SU-DHL-6 (cell line): ENCODE data around the gene PRCD.

Experiments used
- H2AFZ ChIP-seq: fragments of 200-600 bp; sonication (generic); 2 replicates; pipeline ENCODE4 v1.6.1; 2014; ENCODE audit warnings: low read depth, mild to moderate bottlenecking, moderate library complexity, mixed read lengths, antibody characterized with exemption, low read length; ENCODE audit not compliant: severe bottlenecking
- H3F3A ChIP-seq: fragments of 200-600 bp; shearing (Covaris generic); 2 replicates; pipeline ENCODE4 v1.6.0; 2016; ENCODE audit warnings: antibody characterized with exemption, mild to moderate bottlenecking; ENCODE audit not compliant: insufficient read depth
- H3K27ac ChIP-seq: fragments of 200-600 bp; sonication (generic); 2 replicates; pipeline ENCODE4 v1.5.1; 2016; ENCODE audit warnings: low read depth, mild to moderate bottlenecking, low read length, moderate library complexity, mixed read lengths
- H3K27me3 ChIP-seq: fragments of 200-600 bp; sonication (generic), shearing (Covaris generic); 2 replicates; pipeline ENCODE4 v1.6.0; 2014; ENCODE audit warnings: mild to moderate bottlenecking, low read length
- H3K36me3 ChIP-seq: fragments of 200-600 bp; sonication (generic); 2 replicates; pipeline ENCODE4 v1.6.1; 2014; ENCODE audit warnings: mild to moderate bottlenecking, low read length, mixed read lengths
- H3K4me2 ChIP-seq: fragments of 300-600, 200-600 bp; shearing (Covaris generic), sonication (generic); 2 replicates; pipeline ENCODE4 v1.6.0; 2014; ENCODE audit warnings: low read length, low read depth, mild to moderate bottlenecking; ENCODE audit not compliant: poor library complexity, severe bottlenecking
- H3K4me3 ChIP-seq: fragments of 200-600 bp; sonication (generic); 2 replicates; pipeline ENCODE4 v1.5.1; 2014; ENCODE audit warnings: antibody characterized with exemption, low read length, mild to moderate bottlenecking, mixed read lengths; ENCODE audit not compliant: insufficient read depth, poor library complexity, severe bottlenecking
- H3K79me2 ChIP-seq: fragments of 200-600 bp; sonication (generic); 2 replicates; pipeline ENCODE4 v1.6.1; 2014; ENCODE audit warnings: mild to moderate bottlenecking, low read length, moderate library complexity; ENCODE audit not compliant: insufficient read depth
- H3K9ac ChIP-seq: fragments of 200-600 bp; sonication (generic); 2 replicates; pipeline ENCODE4 v1.7.0; 2014; ENCODE audit warnings: mild to moderate bottlenecking, low read length
- H3K9me2 ChIP-seq: fragments of 200-600 bp; sonication (generic); replicated peaks from 2 replicates; pipeline ENCODE4 v1.6.1; 2014; ENCODE audit warnings: low read length; ENCODE audit not compliant: insufficient read depth
- H3K9me3 ChIP-seq: fragments of 200-600 bp; sonication (generic); 2 replicates; pipeline ENCODE4 v1.6.1; 2014; ENCODE audit warnings: low read length, mixed read lengths; ENCODE audit not compliant: insufficient read depth
- H4K20me1 ChIP-seq: fragments of 200-600 bp; sonication (generic); 2 replicates; pipeline ENCODE4 v1.6.1; 2014; ENCODE audit warnings: low read depth, mild to moderate bottlenecking, antibody characterized with exemption, low read length, moderate library complexity, mixed read lengths
- EZH2phosphoT487 ChIP-seq: fragments of 200-600 bp; sonication (generic), shearing (Covaris generic); conservative IDR thresholded peaks from 2 replicates; pipeline ENCODE4 v1.6.1; 2018; ENCODE audit warnings: mild to moderate bottlenecking, antibody characterized with exemption, low read length, moderate library complexity, mixed read lengths
- TF ChIP-seq, protein P1 (sequence below): fragments of 200-600 bp; sonication (generic); IDR thresholded peaks from one replicate; pipeline ENCODE4 v1.5.1; 2017; ENCODE audit warnings: antibody characterized with exemption, mild to moderate bottlenecking, low read length, moderate library complexity; ENCODE audit not compliant: insufficient read depth, poor library complexity, severe bottlenecking

The PRCD gene

DNA sequence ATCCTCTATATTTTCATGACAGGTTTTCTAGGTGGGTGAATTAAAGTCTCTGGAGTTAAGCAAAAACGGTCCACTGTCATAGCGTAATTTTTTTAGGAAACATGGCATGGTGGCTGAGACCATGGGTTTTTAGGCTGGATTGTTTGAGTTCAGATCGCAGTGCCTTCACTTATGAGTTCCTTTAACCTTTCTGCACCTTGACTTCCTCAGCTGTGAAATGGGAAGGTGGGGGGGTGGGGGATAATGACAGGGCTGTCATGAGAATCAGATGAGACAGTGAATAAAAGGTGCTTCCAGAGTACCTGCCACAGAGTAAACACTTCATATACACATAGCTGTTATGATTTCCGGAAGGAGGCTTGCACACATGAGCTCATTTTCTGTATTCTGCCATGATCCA lies 11.8 kb downstream of the PRCD start:
- Histone ChIP-seq H3K36me3 (no peaks in the 10 kb centered on the region), H3K79me2 (no peaks in the 10 kb centered on the region), H4K20me1 (no peaks in the 10 kb centered on the region), H2AFZ (no peak overlapping the region), H3K27me3 (no peaks in the 10 kb centered on the region), H3K4me3 (no peak overlapping the region), H3K9me3 (no peaks in the 10 kb centered on the region), H3K9ac (no peak overlapping the region), H3K4me2 (no peak overlapping the region), H3K27ac (no peak overlapping the region), H3K9me2 (no peaks in the 10 kb centered on the region), H3F3A (0 out of 2 replicates have a peak, but pooled peaks cover 3% of the 10 kb centered on the region)
- no peak for TF ChIP-seq EZH2phosphoT487
- TF ChIP-seq, protein P1, sequence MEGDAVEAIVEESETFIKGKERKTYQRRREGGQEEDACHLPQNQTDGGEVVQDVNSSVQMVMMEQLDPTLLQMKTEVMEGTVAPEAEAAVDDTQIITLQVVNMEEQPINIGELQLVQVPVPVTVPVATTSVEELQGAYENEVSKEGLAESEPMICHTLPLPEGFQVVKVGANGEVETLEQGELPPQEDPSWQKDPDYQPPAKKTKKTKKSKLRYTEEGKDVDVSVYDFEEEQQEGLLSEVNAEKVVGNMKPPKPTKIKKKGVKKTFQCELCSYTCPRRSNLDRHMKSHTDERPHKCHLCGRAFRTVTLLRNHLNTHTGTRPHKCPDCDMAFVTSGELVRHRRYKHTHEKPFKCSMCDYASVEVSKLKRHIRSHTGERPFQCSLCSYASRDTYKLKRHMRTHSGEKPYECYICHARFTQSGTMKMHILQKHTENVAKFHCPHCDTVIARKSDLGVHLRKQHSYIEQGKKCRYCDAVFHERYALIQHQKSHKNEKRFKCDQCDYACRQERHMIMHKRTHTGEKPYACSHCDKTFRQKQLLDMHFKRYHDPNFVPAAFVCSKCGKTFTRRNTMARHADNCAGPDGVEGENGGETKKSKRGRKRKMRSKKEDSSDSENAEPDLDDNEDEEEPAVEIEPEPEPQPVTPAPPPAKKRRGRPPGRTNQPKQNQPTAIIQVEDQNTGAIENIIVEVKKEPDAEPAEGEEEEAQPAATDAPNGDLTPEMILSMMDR: no peak

DNA sequence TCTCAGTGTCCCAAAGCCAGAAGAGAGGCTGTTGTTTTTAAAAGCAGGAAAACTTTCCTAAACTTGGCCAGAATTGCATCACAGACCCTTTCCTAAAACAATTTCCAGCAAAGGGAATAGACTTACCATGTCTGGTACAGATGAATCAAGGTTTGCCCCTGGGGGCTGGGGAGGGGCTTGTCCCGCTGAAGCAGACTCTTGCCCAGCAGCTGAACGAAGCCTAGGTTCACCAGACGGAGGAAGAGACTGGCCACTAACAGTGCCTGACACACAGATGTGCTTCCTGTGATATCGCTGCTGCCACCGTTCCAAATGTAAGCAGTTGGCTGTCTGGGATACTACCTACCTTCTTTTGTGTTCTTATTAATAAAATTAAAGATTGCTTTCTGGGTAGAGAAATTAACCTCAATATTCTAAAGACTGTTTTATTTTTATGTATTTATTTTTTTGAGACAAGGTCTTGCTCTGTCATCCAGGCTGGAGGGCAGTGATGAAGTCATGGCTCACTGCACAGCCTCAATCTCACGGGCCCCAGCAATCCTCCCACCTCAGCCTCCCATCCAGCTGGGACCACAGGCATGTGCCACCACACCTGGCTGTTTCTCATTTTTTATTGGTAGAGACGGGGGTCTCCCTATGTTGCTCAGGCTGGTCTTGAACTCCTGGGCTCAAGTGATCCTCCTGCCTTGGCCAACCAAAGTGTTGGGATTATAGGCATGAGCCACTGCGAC lies 13.5 kb downstream of the PRCD start:
- Histone ChIP-seq H3K27me3 (no peaks in the 10 kb centered on the region), H3F3A (0 out of 2 replicates have a peak, but pooled peaks cover 7% of the 10 kb centered on the region), H3K9me3 (no peaks in the 10 kb centered on the region), H3K27ac (no peak overlapping the region), H2AFZ (no peak overlapping the region), H3K9ac (no peak overlapping the region), H3K4me2 (no peak overlapping the region), H4K20me1 (no peaks in the 10 kb centered on the region), H3K36me3 (no peaks in the 10 kb centered on the region), H3K4me3 (no peak overlapping the region), H3K9me2 (no peaks in the 10 kb centered on the region), H3K79me2 (peaks cover 8% of the 10 kb centered on the region)
- TF ChIP-seq, protein P1: no peak
- TF ChIP-seq EZH2phosphoT487: no peak

- Histone ChIP-seq H2AFZ (no peak overlapping the region), H3K4me2 (no peak overlapping the region), H3K27me3 (no peaks in the 10 kb centered on the region), H3K36me3 (no peaks in the 10 kb centered on the region), H3K79me2 (peaks cover 16% of the 10 kb centered on the region), H3K9me3 (no peaks in the 10 kb centered on the region), H3F3A (peaks cover 12% of the 10 kb centered on the region; the same call in 1 of the 2 replicates), H3K9me2 (no peaks in the 10 kb centered on the region), H3K9ac (no peak overlapping the region), H3K27ac (no peak overlapping the region), H3K4me3 (no peak overlapping the region), H4K20me1 (no peaks in the 10 kb centered on the region)
- TF ChIP-seq EZH2phosphoT487: no peak
- TF ChIP-seq, protein P1: no peak
These were observed 14.3 kb downstream of the PRCD start for GRCh38 chr17:76554131-76554530.
